GM10248 (cell line): ENCODE data around the gene SCYGR1.

ENCODE experiments used
- CTCF ChIA-PET: fragments of 300-600 bp; sonication (Branson Sonifier 250); formaldehyde crosslinking; extraction: SDS; loops from one replicate; lab custom pipeline; 2021; ENCODE audit warnings: antibody characterized with exemption; lab: Yijun Ruan, JAX
- POLR2A ChIA-PET: fragments of 350-650 bp; sonication (Branson Sonifier 250); formaldehyde crosslinking; extraction: SDS; loops from one replicate; lab custom pipeline; 2020; ENCODE audit warnings: antibody characterized with exemption; lab: Yijun Ruan, JAX
- DNase-seq: peaks from one replicate; pipeline ENCODE4 v3.0.0; 2012; ENCODE audit errors: extremely low spot score
- CTCF ChIP-seq: IDR thresholded peaks from 2 replicates; pipeline ENCODE4 v1.5.1; 2012; ENCODE audit warnings: mild to moderate bottlenecking, low read depth; ENCODE audit errors: extremely low read depth, missing control alignments, control extremely low read depth

SCYGR1 gene

DNA sequence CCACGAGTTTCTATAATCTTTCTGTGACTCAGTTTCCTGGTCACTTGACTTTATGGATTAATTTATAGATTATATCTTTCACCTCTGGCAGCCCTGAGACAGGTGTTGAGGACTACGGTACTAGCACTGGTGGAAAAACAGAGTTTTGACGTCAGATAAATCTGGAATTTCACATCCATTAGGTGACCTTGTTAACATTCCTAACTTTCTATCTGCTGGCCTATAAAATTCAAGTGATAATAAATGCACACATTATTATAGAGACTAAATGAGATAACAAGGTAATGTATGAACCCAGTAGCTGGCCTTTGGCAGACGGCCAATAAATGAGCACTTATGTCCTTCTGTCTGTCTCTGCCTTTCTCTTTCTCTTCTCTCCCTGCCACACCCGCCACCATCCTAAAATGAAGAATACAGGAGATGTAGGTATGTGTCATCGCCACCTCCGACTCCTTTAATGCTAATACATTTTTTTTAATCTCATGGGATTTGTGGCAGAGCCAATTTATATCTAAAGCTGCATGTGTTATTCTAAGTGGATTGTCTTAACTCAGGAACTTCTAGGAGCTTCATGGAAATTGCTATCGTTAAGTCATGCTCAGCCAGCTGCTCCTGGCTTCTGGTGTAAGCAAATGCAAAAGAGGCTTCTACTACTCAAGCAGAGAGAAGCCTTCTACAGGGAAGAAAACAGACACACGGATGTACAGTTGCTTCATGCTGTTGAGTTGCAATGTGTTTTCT, 10.9 kb downstream of the SCYGR1 start:
- CTCF ChIA-PET = interaction anchor here (1.5 kb wide), 1 partner anchor 25 kb away, joined by 5 read pairs; no protein-coding TSS in a partner anchor
- no peak for TF ChIP-seq CTCF
- POLR2A ChIA-PET = no interaction called here
- DNase-seq = no peak

DNA sequence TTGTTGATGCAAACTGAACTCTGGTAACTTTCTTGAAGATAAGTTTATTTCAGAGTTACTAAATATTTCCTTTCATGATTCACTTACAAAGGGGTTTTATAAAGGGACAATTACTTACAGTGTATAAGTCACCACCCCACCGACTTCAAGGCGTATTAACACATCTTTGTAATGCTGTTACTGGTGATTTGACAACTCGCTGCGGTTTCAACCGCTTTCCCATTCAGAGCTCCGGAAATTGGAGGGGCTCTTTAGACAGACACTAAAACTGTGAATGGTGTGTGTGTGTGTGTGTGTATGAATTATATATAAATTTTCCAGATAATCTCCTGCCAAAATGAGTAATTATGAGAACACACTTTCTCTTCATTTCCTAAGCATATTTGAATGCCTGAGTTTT, 13.6 kb downstream of the SCYGR1 start:
- CTCF ChIA-PET = interaction anchor here (1.2 to 1.6 kb wide), 3 partner anchors 9 to 12 kb away, joined by 4 read pairs; no protein-coding TSS in a partner anchor
- TF ChIP-seq CTCF = no peak
- DNase-seq = no peak
- POLR2A ChIA-PET = no interaction called here

- DNase-seq = no peak
- ChIA-PET POLR2A (no interaction called here), CTCF (interaction anchor here (0.8 kb wide), 1 partner anchor 8 kb away, joined by 3 read pairs; no protein-coding TSS in a partner anchor)
- no peak for TF ChIP-seq CTCF
Measured at GRCh38 chr2:227373389-227373788, 14.4 kb downstream of the SCYGR1 start.

GRCh38 chr2:227370791-227371312, 16.9 kb downstream of the SCYGR1 start:
- ChIA-PET POLR2A (no interaction called here), CTCF (no interaction called here)
- DNase-seq = no peak
- TF ChIP-seq CTCF = no peak

DNA sequence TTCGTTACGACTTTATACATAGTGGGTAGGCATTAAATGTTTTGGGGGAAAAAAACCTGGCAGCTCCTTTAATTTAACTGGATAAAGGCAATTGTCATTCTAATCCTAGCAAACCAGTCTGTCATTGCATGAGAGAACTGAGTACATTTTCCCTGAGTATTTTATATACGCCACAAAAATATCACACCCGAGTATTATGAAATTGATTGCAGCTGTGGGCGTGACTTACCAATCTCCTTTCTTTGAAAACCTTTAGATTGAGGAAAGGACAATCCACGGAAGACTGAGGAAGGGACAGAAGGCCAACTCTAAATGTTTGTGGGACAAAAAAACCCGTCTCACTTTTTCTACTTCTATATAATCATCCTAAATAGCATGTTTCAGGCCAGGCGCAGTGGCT, 17.7 kb downstream of the SCYGR1 start:
- DNase-seq = no peak
- POLR2A ChIA-PET = no interaction called here
- TF ChIP-seq CTCF = no peak
- CTCF ChIA-PET = no interaction called here

- TF ChIP-seq CTCF = no peak
- CTCF ChIA-PET = no interaction called here
- POLR2A ChIA-PET = no interaction called here
- no peak for DNase-seq
Measured at GRCh38 chr2:227368574-227368973, 19.2 kb downstream of the SCYGR1 start.

DNA sequence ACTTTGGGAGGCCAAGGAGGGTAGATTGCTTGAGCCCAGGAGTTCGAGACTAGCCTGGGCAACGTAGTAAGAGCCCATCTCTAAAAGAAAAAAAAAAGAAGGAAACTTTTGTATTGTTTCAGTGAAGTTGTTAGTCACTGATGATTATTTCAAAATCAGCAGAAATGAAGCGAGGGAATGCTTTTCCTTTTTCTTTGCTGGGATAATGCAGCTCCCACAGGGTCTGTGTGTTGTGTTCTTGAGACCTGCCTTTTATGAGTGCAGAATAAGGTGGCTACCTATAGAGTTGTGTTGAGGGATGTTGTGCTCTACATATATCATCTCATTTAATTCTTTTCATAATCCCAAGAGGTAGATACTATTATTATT, 20.3 kb downstream of the SCYGR1 start:
- ChIA-PET POLR2A (no interaction called here), CTCF (no interaction called here)
- no peak for TF ChIP-seq CTCF
- DNase-seq = no peak
